CD4-positive, alpha-beta T cell treated with Interleukin-1 beta for 1 hour (primary cell): ENCODE data around the gene GPR68.
A peak's percentile ranks its signal among the peaks of the same experiment; 100 is the strongest.
"Not testable (repeated sequence)": the region's sequence is repeated elsewhere in the genome, so short reads cannot be mapped to it uniquely, and the experiment has no call there.

Source experiments
- DNase-seq, 2 donors: peaks; one replicate each; pipeline ENCODE4 v3.0.0-alpha.2; 2020 to 2022

The GPR68 gene

GRCh38 chr14:91272341-91273272 lies 28.1 kb upstream of the GPR68 start:
- DNase-seq, result no peak

GRCh38 chr14:91271639-91272038 lies 27.1 kb upstream of the GPR68 start:
- DNase-seq, result no peak

- DNase-seq, result no peak
Observed at GRCh38 chr14:91270619-91271018, 26.1 kb upstream of the GPR68 start.

- no peak for DNase-seq
Observed at GRCh38 chr14:91270188-91270587, 25.7 kb upstream of the GPR68 start.

GRCh38 chr14:91269076-91269991 lies 24.8 kb upstream of the GPR68 start:
- no peak for DNase-seq

GRCh38 chr14:91267965-91268437 lies 23.5 kb upstream of the GPR68 start:
- DNase-seq, result no peak

GRCh38 chr14:91266276-91266675 lies 21.8 kb upstream of the GPR68 start:
- not testable (repeated sequence) for DNase-seq

GRCh38 chr14:91265404-91265803 lies 20.9 kb upstream of the GPR68 start:
- no peak for DNase-seq

- no peak for DNase-seq
Observed at GRCh38 chr14:91264151-91265150, 19.9 kb upstream of the GPR68 start.

GRCh38 chr14:91263329-91263728 lies 18.8 kb upstream of the GPR68 start:
- DNase-seq, result no peak

GRCh38 chr14:91261986-91262549 lies 17.6 kb upstream of the GPR68 start:
- DNase-seq, result no peak

- peak in 1 of 2 donors; percentile 41 for DNase-seq
Observed at GRCh38 chr14:91261115-91261514, 16.6 kb upstream of the GPR68 start.

GRCh38 chr14:91258876-91259275 lies 14.4 kb upstream of the GPR68 start:
- no peak for DNase-seq

GRCh38 chr14:91258011-91258618 lies 13.6 kb upstream of the GPR68 start:
- no peak for DNase-seq

GRCh38 chr14:91257328-91258010 lies 13.0 kb upstream of the GPR68 start:
- no peak for DNase-seq

GRCh38 chr14:91256661-91257060 lies 12.2 kb upstream of the GPR68 start:
- DNase-seq, result no peak

GRCh38 chr14:91255026-91255695 lies 10.7 kb upstream of the GPR68 start:
- DNase-seq, result no peak

GRCh38 chr14:91254461-91254860 lies 10.0 kb upstream of the GPR68 start:
- DNase-seq, result no peak

GRCh38 chr14:91253795-91254323 lies 9.4 kb upstream of the GPR68 start:
- no peak for DNase-seq
